Measurements from ENCODE around the gene KIF1A. TPM values are rescaled to one million over a fixed set of nuclear protein-coding genes. Genes with fewer than 3 reads are reported as not detected.
A peak's percentile ranks its signal among the peaks of the same experiment; 100 is the strongest.

Gene KIF1A
- total and polyA plus RNA-seq, 2 of the 13 experiments (the other 11 are each of a cell fraction or from before 2014, with no cell fraction given): 0.01 TPM; not detected in 1

DNA sequence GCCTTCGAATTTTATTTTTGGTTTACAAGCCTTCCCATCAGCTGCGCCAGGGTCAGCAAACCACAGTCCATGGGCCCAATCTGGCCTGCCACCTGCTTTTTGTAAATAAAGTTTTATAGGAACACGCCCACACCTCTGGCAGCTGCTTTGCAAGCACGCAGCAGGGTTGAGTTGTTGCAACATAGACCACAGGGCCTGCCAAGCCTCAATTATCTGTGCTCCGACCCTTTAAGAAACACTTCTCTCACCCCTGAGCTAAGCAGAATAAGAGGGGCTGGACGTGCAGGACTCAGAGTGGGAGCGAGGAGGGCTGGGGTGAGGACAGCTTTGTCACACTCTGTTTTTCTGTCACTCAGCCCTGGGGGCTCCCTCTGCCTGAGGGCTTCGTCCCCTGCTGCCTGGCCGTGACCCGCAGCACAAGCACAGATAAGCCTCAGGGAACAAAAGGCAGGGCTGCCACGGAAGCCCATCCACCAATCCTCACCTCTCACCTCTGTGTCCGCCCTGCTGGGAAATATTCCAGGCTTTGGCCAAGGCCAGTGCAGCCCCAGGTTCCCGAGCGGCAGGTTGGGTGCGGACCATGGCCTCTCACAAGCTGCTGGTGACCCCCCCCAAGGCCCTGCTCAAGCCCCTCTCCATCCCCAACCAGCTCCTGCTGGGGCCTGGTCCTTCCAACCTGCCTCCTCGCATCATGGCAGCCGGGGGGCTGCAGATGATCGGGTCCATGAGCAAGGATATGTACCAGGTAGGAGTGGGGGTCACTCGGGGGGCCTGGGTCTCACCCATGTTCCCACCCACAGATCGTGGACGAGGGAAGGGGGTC is 48.5 kb upstream of the KIF1A start, which contains the start of gene AGXT (continued):
- TF ChIP-seq MED1 (CRISPR knock-in tag; IDR thresholded peaks at IDR 0.05) (peak; percentile 96), ZNF572 (CRISPR knock-in tag; IDR thresholded peaks at IDR 0.05) (peak; percentile 72; the same call in 1 of the 2 replicates), PCBP2 (optimal IDR thresholded peaks at IDR 0.05; ENCODE audit: low read depth, low read length, poor library complexity, severe bottlenecking) (no peak), EZH2 (conservative IDR thresholded peaks at IDR 0.05; ENCODE audit: low read depth, low read length) (no peak), ZNF44 (CRISPR knock-in tag; IDR thresholded peaks at IDR 0.05) (peak; percentile 62; the same call in 1 of the 2 replicates), KDM3A (CRISPR knock-in tag; IDR thresholded peaks at IDR 0.05; ENCODE audit: low read depth) (0 out of 2 replicates have a peak, but pooled peaks have one; percentile 35), SIX4 (CRISPR knock-in tag; IDR thresholded peaks at IDR 0.05) (no peak), BORCS8-MEF2B (CRISPR knock-in tag; IDR thresholded peaks at IDR 0.05) (peak; percentile 94), ZNF883 (CRISPR knock-in tag; IDR thresholded peaks at IDR 0.05; ENCODE audit: not compliant biosample characterization) (peak; percentile 42), MTA1 (CRISPR knock-in tag; IDR thresholded peaks at IDR 0.05; ENCODE audit: borderline replicate concordance) (peak; percentile 99), NCOR1 (IDR thresholded peaks at IDR 0.05; ENCODE audit: borderline replicate concordance, low read length) (no peak), TBX2 (CRISPR knock-in tag; IDR thresholded peaks at IDR 0.05; ENCODE audit: borderline replicate concordance) (peak; percentile 98), NR2F2 (IDR thresholded peaks at IDR 0.05; ENCODE audit: borderline replicate concordance, low read depth) (no peak; the same call in 1 of the 2 replicates)
- TF ChIP-seq, protein P1, sequence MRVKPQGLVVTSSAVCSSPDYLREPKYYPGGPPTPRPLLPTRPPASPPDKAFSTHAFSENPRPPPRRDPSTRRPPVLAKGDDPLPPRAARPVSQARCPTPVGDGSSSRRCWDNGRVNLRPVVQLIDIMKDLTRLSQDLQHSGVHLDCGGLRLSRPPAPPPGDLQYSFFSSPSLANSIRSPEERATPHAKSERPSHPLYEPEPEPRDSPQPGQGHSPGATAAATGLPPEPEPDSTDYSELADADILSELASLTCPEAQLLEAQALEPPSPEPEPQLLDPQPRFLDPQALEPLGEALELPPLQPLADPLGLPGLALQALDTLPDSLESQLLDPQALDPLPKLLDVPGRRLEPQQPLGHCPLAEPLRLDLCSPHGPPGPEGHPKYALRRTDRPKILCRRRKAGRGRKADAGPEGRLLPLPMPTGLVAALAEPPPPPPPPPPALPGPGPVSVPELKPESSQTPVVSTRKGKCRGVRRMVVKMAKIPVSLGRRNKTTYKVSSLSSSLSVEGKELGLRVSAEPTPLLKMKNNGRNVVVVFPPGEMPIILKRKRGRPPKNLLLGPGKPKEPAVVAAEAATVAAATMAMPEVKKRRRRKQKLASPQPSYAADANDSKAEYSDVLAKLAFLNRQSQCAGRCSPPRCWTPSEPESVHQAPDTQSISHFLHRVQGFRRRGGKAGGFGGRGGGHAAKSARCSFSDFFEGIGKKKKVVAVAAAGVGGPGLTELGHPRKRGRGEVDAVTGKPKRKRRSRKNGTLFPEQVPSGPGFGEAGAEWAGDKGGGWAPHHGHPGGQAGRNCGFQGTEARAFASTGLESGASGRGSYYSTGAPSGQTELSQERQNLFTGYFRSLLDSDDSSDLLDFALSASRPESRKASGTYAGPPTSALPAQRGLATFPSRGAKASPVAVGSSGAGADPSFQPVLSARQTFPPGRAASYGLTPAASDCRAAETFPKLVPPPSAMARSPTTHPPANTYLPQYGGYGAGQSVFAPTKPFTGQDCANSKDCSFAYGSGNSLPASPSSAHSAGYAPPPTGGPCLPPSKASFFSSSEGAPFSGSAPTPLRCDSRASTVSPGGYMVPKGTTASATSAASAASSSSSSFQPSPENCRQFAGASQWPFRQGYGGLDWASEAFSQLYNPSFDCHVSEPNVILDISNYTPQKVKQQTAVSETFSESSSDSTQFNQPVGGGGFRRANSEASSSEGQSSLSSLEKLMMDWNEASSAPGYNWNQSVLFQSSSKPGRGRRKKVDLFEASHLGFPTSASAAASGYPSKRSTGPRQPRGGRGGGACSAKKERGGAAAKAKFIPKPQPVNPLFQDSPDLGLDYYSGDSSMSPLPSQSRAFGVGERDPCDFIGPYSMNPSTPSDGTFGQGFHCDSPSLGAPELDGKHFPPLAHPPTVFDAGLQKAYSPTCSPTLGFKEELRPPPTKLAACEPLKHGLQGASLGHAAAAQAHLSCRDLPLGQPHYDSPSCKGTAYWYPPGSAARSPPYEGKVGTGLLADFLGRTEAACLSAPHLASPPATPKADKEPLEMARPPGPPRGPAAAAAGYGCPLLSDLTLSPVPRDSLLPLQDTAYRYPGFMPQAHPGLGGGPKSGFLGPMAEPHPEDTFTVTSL (CRISPR knock-in tag; IDR thresholded peaks at IDR 0.05; ENCODE audit: borderline replicate concordance): no peak; the same call in 1 of the 2 replicates
- TF ChIP-seq, protein P2, sequence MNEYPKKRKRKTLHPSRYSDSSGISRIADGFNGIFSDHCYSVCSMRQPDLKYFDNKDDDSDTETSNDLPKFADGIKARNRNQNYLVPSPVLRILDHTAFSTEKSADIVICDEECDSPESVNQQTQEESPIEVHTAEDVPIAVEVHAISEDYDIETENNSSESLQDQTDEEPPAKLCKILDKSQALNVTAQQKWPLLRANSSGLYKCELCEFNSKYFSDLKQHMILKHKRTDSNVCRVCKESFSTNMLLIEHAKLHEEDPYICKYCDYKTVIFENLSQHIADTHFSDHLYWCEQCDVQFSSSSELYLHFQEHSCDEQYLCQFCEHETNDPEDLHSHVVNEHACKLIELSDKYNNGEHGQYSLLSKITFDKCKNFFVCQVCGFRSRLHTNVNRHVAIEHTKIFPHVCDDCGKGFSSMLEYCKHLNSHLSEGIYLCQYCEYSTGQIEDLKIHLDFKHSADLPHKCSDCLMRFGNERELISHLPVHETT (CRISPR knock-in tag; conservative IDR thresholded peaks at IDR 0.05): no peak
- TF ChIP-seq, protein P3, sequence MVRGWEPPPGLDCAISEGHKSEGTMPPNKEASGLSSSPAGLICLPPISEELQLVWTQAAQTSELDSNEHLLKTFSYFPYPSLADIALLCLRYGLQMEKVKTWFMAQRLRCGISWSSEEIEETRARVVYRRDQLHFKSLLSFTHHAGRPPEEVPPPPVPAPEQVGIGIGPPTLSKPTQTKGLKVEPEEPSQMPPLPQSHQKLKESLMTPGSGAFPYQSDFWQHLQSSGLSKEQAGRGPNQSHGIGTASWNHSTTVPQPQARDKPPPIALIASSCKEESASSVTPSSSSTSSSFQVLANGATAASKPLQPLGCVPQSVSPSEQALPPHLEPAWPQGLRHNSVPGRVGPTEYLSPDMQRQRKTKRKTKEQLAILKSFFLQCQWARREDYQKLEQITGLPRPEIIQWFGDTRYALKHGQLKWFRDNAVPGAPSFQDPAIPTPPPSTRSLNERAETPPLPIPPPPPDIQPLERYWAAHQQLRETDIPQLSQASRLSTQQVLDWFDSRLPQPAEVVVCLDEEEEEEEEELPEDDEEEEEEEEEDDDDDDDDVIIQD (CRISPR knock-in tag; IDR thresholded peaks at IDR 0.05; ENCODE audit: low read depth): no peak
- TF ChIP-seq, protein P4, sequence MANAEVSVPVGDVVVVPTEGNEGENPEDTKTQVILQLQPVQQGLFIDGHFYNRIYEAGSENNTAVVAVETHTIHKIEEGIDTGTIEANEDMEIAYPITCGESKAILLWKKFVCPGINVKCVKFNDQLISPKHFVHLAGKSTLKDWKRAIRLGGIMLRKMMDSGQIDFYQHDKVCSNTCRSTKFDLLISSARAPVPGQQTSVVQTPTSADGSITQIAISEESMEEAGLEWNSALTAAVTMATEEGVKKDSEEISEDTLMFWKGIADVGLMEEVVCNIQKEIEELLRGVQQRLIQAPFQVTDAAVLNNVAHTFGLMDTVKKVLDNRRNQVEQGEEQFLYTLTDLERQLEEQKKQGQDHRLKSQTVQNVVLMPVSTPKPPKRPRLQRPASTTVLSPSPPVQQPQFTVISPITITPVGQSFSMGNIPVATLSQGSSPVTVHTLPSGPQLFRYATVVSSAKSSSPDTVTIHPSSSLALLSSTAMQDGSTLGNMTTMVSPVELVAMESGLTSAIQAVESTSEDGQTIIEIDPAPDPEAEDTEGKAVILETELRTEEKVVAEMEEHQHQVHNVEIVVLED (CRISPR knock-in tag; IDR thresholded peaks at IDR 0.05; ENCODE audit: borderline replicate concordance): no peak; the same call in 1 of the 2 replicates
